BLaER1 (cell line): Measurements from ENCODE around the gene MBOAT1.

Source experiments
- H3K27ac ChIP-seq: shearing (Covaris generic); formaldehyde crosslinking; 2 replicates; pipeline ENCODE4 v1.8.1; 2022
- H3K27me3 ChIP-seq: shearing (Covaris generic); formaldehyde crosslinking; 2 replicates; pipeline ENCODE4 v1.8.1; 2022
- H3K36me3 ChIP-seq: shearing (Covaris generic); formaldehyde crosslinking; 2 replicates; pipeline ENCODE4 v1.8.1; 2022
- H3K4me1 ChIP-seq: shearing (Covaris generic); formaldehyde crosslinking; 2 replicates; pipeline ENCODE4 v1.8.1; 2022
- H3K4me2 ChIP-seq: shearing (Covaris generic); formaldehyde crosslinking; 2 replicates; pipeline ENCODE4 v1.8.1; 2022
- H3K4me3 ChIP-seq: shearing (Covaris generic); formaldehyde crosslinking; 2 replicates; pipeline ENCODE4 v1.8.1; 2022
- H3K9ac ChIP-seq: shearing (Covaris generic); formaldehyde crosslinking; 2 replicates; pipeline ENCODE4 v1.8.1; 2022
- H3K9me3 ChIP-seq: shearing (Covaris generic); formaldehyde crosslinking; 2 replicates; pipeline ENCODE4 v1.8.1; 2022
- H4K20me1 ChIP-seq: shearing (Covaris generic); formaldehyde crosslinking; 2 replicates; pipeline ENCODE4 v1.8.1; 2022
- Cebpa-rat ChIP-seq: shearing (Covaris generic); IDR thresholded peaks from 2 replicates; pipeline ENCODE4 v1.8.1; 2022

Gene MBOAT1

GRCh38 chr6:20173833-20174792 lies 38.2 kb downstream of the MBOAT1 start:
- H3K4me2 ChIP-seq: peak overlapping the region; percentile 74
- H4K20me1 ChIP-seq: no peaks in the 10 kb centered on the region
- H3K27me3 ChIP-seq: no peaks in the 10 kb centered on the region
- H3K4me1 ChIP-seq: peaks cover 54% of the 10 kb centered on the region
- peak overlapping the region; percentile 60; the same call in 1 of the 2 replicates for H3K9ac ChIP-seq
- H3K4me3 ChIP-seq: peak overlapping the region; percentile 34
- 0 out of 2 replicates have a peak, but pooled peaks cover 2% of the 10 kb centered on the region for H3K36me3 ChIP-seq
- H3K27ac ChIP-seq: peak overlapping the region; percentile 75
- TF ChIP-seq Cebpa-rat: no peak
- H3K9me3 ChIP-seq: no peaks in the 10 kb centered on the region

GRCh38 chr6:20172842-20173456 lies 39.3 kb downstream of the MBOAT1 start:
- no peak for TF ChIP-seq Cebpa-rat
- Histone ChIP-seq H3K9me3 (no peaks in the 10 kb centered on the region), H3K4me1 (peaks cover 46% of the 10 kb centered on the region), H4K20me1 (no peaks in the 10 kb centered on the region), H3K4me2 (peak overlapping the region; percentile 74), H3K4me3 (no peak overlapping the region), H3K9ac (no peak overlapping the region), H3K27ac (peak overlapping the region; percentile 75; the same call in 1 of the 2 replicates), H3K36me3 (no peaks in the 10 kb centered on the region), H3K27me3 (no peaks in the 10 kb centered on the region)

GRCh38 chr6:20170455-20171148 lies 41.7 kb downstream of the MBOAT1 start:
- peaks cover 23% of the 10 kb centered on the region for H3K4me1 ChIP-seq
- H3K9me3 ChIP-seq: peaks cover 5% of the 10 kb centered on the region; the same call in 1 of the 2 replicates
- H3K27me3 ChIP-seq: no peaks in the 10 kb centered on the region
- H3K36me3 ChIP-seq: peaks cover 7% of the 10 kb centered on the region; the same call in 1 of the 2 replicates
- H3K9ac ChIP-seq: no peak overlapping the region
- no peak for TF ChIP-seq Cebpa-rat
- H4K20me1 ChIP-seq: no peaks in the 10 kb centered on the region
- H3K4me3 ChIP-seq: no peak overlapping the region
- no peak overlapping the region for H3K4me2 ChIP-seq
- no peak overlapping the region for H3K27ac ChIP-seq

- Histone ChIP-seq H3K9me3 (peaks cover 5% of the 10 kb centered on the region; the same call in 1 of the 2 replicates), H3K36me3 (peaks cover 7% of the 10 kb centered on the region; the same call in 1 of the 2 replicates), H3K4me2 (no peak overlapping the region), H3K27me3 (no peaks in the 10 kb centered on the region), H3K9ac (no peak overlapping the region), H3K27ac (no peak overlapping the region), H3K4me3 (no peak overlapping the region), H3K4me1 (peaks cover 21% of the 10 kb centered on the region), H4K20me1 (no peaks in the 10 kb centered on the region)
- no peak for TF ChIP-seq Cebpa-rat
Measured at GRCh38 chr6:20169786-20170185, 42.5 kb downstream of the MBOAT1 start.

GRCh38 chr6:20169119-20169557 lies 43.1 kb downstream of the MBOAT1 start:
- peaks cover 7% of the 10 kb centered on the region; the same call in 1 of the 2 replicates for H3K36me3 ChIP-seq
- no peak overlapping the region for H3K27ac ChIP-seq
- peaks cover 15% of the 10 kb centered on the region for H3K4me1 ChIP-seq
- H3K9me3 ChIP-seq: peaks cover 5% of the 10 kb centered on the region; the same call in 1 of the 2 replicates
- no peak overlapping the region for H3K9ac ChIP-seq
- no peaks in the 10 kb centered on the region for H3K27me3 ChIP-seq
- TF ChIP-seq Cebpa-rat: no peak
- H3K4me3 ChIP-seq: no peak overlapping the region
- H3K4me2 ChIP-seq: no peak overlapping the region
- no peaks in the 10 kb centered on the region for H4K20me1 ChIP-seq

- Histone ChIP-seq H3K36me3 (peaks cover 7% of the 10 kb centered on the region; the same call in 1 of the 2 replicates), H3K27ac (no peak overlapping the region), H3K4me1 (peaks cover 10% of the 10 kb centered on the region), H3K27me3 (no peaks in the 10 kb centered on the region), H3K9ac (no peak overlapping the region), H3K4me2 (no peak overlapping the region), H3K9me3 (peaks cover 5% of the 10 kb centered on the region; the same call in 1 of the 2 replicates), H3K4me3 (no peak overlapping the region), H4K20me1 (no peaks in the 10 kb centered on the region)
- TF ChIP-seq Cebpa-rat: no peak
Measured at GRCh38 chr6:20168690-20169089, 43.6 kb downstream of the MBOAT1 start.

GRCh38 chr6:20167601-20168000 lies 44.7 kb downstream of the MBOAT1 start:
- Histone ChIP-seq H3K4me1 (no peaks in the 10 kb centered on the region), H3K4me2 (no peak overlapping the region), H3K27me3 (no peaks in the 10 kb centered on the region), H3K9me3 (peaks cover 5% of the 10 kb centered on the region; the same call in 1 of the 2 replicates), H3K4me3 (no peak overlapping the region), H3K9ac (no peak overlapping the region), H4K20me1 (no peaks in the 10 kb centered on the region), H3K27ac (no peak overlapping the region), H3K36me3 (peaks cover 7% of the 10 kb centered on the region; the same call in 1 of the 2 replicates)
- no peak for TF ChIP-seq Cebpa-rat

GRCh38 chr6:20166210-20166609 lies 46.1 kb downstream of the MBOAT1 start:
- no peak overlapping the region for H3K4me2 ChIP-seq

GRCh38 chr6:20162515-20162914 lies 49.8 kb downstream of the MBOAT1 start:
- Histone ChIP-seq H3K27ac (no peak overlapping the region), H3K27me3 (no peaks in the 10 kb centered on the region), H3K4me3 (no peak overlapping the region), H3K9ac (no peak overlapping the region), H3K4me2 (no peak overlapping the region), H3K9me3 (peaks cover 11% of the 10 kb centered on the region), H4K20me1 (no peaks in the 10 kb centered on the region), H3K36me3 (peaks cover 7% of the 10 kb centered on the region; the same call in 1 of the 2 replicates), H3K4me1 (no peaks in the 10 kb centered on the region)
- no peak for TF ChIP-seq Cebpa-rat

More at GRCh38 chr6:20166210-20166609, 46.1 kb downstream of the MBOAT1 start:
- peaks cover 7% of the 10 kb centered on the region; the same call in 1 of the 2 replicates for H3K36me3 ChIP-seq
- no peaks in the 10 kb centered on the region for H3K27me3 ChIP-seq
- H4K20me1 ChIP-seq: no peaks in the 10 kb centered on the region
- no peak for TF ChIP-seq Cebpa-rat
- no peaks in the 10 kb centered on the region for H3K4me1 ChIP-seq
- H3K9ac ChIP-seq: no peak overlapping the region
- peaks cover 5% of the 10 kb centered on the region; the same call in 1 of the 2 replicates for H3K9me3 ChIP-seq
- H3K4me3 ChIP-seq: no peak overlapping the region
- H3K27ac ChIP-seq: no peak overlapping the region
